Measurements from ENCODE around the gene HMG20B.

The HMG20B gene

GRCh38 chr19:3533563-3534216 lies 39.1 kb upstream of the HMG20B start:
- TF ChIP-seq SPI1 (IDR thresholded peaks at IDR 0.05; ENCODE audit: borderline replicate concordance, low read depth) (no peak), POLR2AphosphoS5 (IDR thresholded peaks at IDR 0.05; ENCODE audit: low read depth) (no peak), GABPA (IDR thresholded peaks at IDR 0.05; ENCODE audit: low read depth) (no peak), CTCF (IDR thresholded peaks at IDR 0.05; ENCODE audit: insufficient read depth, low read length) (no peak), REST (IDR thresholded peaks at IDR 0.05; ENCODE audit: insufficient replicate concordance, low read depth) (no peak)
- Histone ChIP-seq H3K27me3 (ENCODE audit: insufficient read depth, poor library complexity, severe bottlenecking) (no peaks in the 10 kb centered on the region), H3K4me3 (replicated peaks; ENCODE audit: insufficient read depth, low read length) (no peak overlapping the region), H3K27ac (replicated peaks) (no peak overlapping the region)
- DNase-seq (ENCODE audit: low read depth in 1 of 2, low spot score in 1 of 2), result no peak

- no peak for DNase-seq (ENCODE audit: low read depth in 1 of 2, low spot score in 1 of 2)
- Histone ChIP-seq H3K4me3 (replicated peaks; ENCODE audit: insufficient read depth, low read length) (no peak overlapping the region), H3K27me3 (ENCODE audit: insufficient read depth, poor library complexity, severe bottlenecking) (no peaks in the 10 kb centered on the region), H3K27ac (replicated peaks) (no peak overlapping the region)
- no peak for TF ChIP-seq REST (IDR thresholded peaks at IDR 0.05; ENCODE audit: insufficient replicate concordance, low read depth)
- TF ChIP-seq POLR2AphosphoS5 (IDR thresholded peaks at IDR 0.05; ENCODE audit: low read depth), result no peak
- TF ChIP-seq SPI1 (IDR thresholded peaks at IDR 0.05; ENCODE audit: borderline replicate concordance, low read depth), result no peak
- no peak for TF ChIP-seq GABPA (IDR thresholded peaks at IDR 0.05; ENCODE audit: low read depth)
- no peak for TF ChIP-seq CTCF (IDR thresholded peaks at IDR 0.05; ENCODE audit: insufficient read depth, low read length)
Observed at GRCh38 chr19:3534375-3535234, 38.1 kb upstream of the HMG20B start.

GRCh38 chr19:3535235-3535535 lies 37.6 kb upstream of the HMG20B start:
- no peak for DNase-seq (ENCODE audit: low read depth in 1 of 2, low spot score in 1 of 2)
- TF ChIP-seq SPI1 (IDR thresholded peaks at IDR 0.05; ENCODE audit: borderline replicate concordance, low read depth) (no peak), CTCF (IDR thresholded peaks at IDR 0.05; ENCODE audit: insufficient read depth, low read length) (no peak), POLR2AphosphoS5 (IDR thresholded peaks at IDR 0.05; ENCODE audit: low read depth) (no peak), GABPA (IDR thresholded peaks at IDR 0.05; ENCODE audit: low read depth) (no peak), REST (IDR thresholded peaks at IDR 0.05; ENCODE audit: insufficient replicate concordance, low read depth) (no peak)
- H3K4me3 ChIP-seq (replicated peaks; ENCODE audit: insufficient read depth, low read length), result no peak overlapping the region
- no peaks in the 10 kb centered on the region for H3K27me3 ChIP-seq (ENCODE audit: insufficient read depth, poor library complexity, severe bottlenecking)
- H3K27ac ChIP-seq (replicated peaks), result no peak overlapping the region

Data from HL-60 (cell line).